ENCODE measurements around the gene RNASE7. TPM values are rescaled to one million over a fixed set of nuclear protein-coding genes. Genes with fewer than 3 reads are reported as not detected.

Gene RNASE7
- total RNA-seq, 1 donor from 2014 or later = not detected

GRCh38 chr14:21058903-21059302 is 16.7 kb downstream of the RNASE7 start:
- no peak for ATAC-seq
- intact Hi-C loops (cut with micrococcal nuclease) = no loop called here
- DNase-seq = no peak

GRCh38 chr14:21059842-21060613 is 17.9 kb downstream of the RNASE7 start:
- intact Hi-C loops (cut with micrococcal nuclease) = no loop called here
- DNase-seq = no peak
- no peak for ATAC-seq

GRCh38 chr14:21060614-21061346 is 18.6 kb downstream of the RNASE7 start:
- DNase-seq = no peak
- intact Hi-C loops (cut with micrococcal nuclease) = no loop called here
- ATAC-seq = no peak

- no peak for ATAC-seq
- no peak for DNase-seq
- intact Hi-C loops (cut with micrococcal nuclease) = no loop called here
Measured at GRCh38 chr14:21061347-21061668, 19.1 kb downstream of the RNASE7 start.

GRCh38 chr14:21063479-21063878 is 21.3 kb downstream of the RNASE7 start:
- intact Hi-C loops (cut with micrococcal nuclease) = no loop called here
- ATAC-seq = peak; percentile 67
- no peak for DNase-seq

GRCh38 chr14:21066882-21067502 is 24.8 kb downstream of the RNASE7 start:
- ATAC-seq = no peak

GRCh38 chr14:21068521-21069387 is 26.6 kb downstream of the RNASE7 start:
- intact Hi-C loops (cut with micrococcal nuclease) = loop anchor here (5.0 kb wide), 1 partner anchor 34 kb away; the partner anchor contains the start of gene TMEM253
- DNase-seq (peak; percentile 61), ATAC-seq (peak; percentile 43)

More at GRCh38 chr14:21066882-21067502, 24.8 kb downstream of the RNASE7 start:
- no peak for DNase-seq
- intact Hi-C loops (cut with micrococcal nuclease) = loop anchor here (5.0 kb wide), 1 partner anchor 35 kb away; the partner anchor contains the start of gene TMEM253

GRCh38 chr14:21069388-21070082 is 27.4 kb downstream of the RNASE7 start:
- ATAC-seq (peak; percentile 35), DNase-seq (peak; percentile 66)
- intact Hi-C loops (cut with micrococcal nuclease) = loop anchor here (5.0 to 10.0 kb wide), 2 partner anchors 33 to 55 kb away; partner anchors contain the start of gene TMEM253

GRCh38 chr14:21070083-21070609 is 28.0 kb downstream of the RNASE7 start, which contains the start of gene ARHGEF40:
Gene ARHGEF40 (plus strand): TSS chr14:21070304. CDS start chr14:21070397, 93 bp downstream.
- intact Hi-C loops (cut with micrococcal nuclease) = loop anchor here (10.0 kb wide), 1 partner anchor 55 kb away; no protein-coding TSS in a partner anchor
- DNase-seq (peak; percentile 87), ATAC-seq (peak; percentile 77)

GRCh38 chr14:21070610-21071224 is 28.6 kb downstream of the RNASE7 start:
- intact Hi-C loops (cut with micrococcal nuclease) = loop anchor here (10.0 kb wide), 1 partner anchor 56 kb away; no protein-coding TSS in a partner anchor
- DNase-seq (peak; percentile 77), ATAC-seq (peak; percentile 34)

- ATAC-seq (peak; percentile 72), DNase-seq (peak; percentile 91)
- intact Hi-C loops (cut with micrococcal nuclease) = loop anchor here (10.0 kb wide), 1 partner anchor 57 kb away; no protein-coding TSS in a partner anchor
Measured at GRCh38 chr14:21071225-21072030, 29.3 kb downstream of the RNASE7 start.

- ATAC-seq = peak; percentile 17
- intact Hi-C loops (cut with micrococcal nuclease) = loop anchor here (10.0 kb wide), 1 partner anchor 57 kb away; no protein-coding TSS in a partner anchor
- no peak for DNase-seq
Measured at GRCh38 chr14:21072031-21072473, 29.9 kb downstream of the RNASE7 start.

- intact Hi-C loops (cut with micrococcal nuclease) = loop anchor here (10.0 kb wide), 1 partner anchor 58 kb away; no protein-coding TSS in a partner anchor
- DNase-seq (no peak), ATAC-seq (no peak)
Measured at GRCh38 chr14:21072781-21073339, 30.7 kb downstream of the RNASE7 start.

- DNase-seq = no peak
- intact Hi-C loops (cut with micrococcal nuclease) = loop anchor here (10.0 kb wide), 1 partner anchor 59 kb away; no protein-coding TSS in a partner anchor
- no peak for ATAC-seq
Measured at GRCh38 chr14:21073921-21074320, 31.8 kb downstream of the RNASE7 start.

- ATAC-seq (no peak), DNase-seq (no peak)
- intact Hi-C loops (cut with micrococcal nuclease) = loop anchor here (10.0 kb wide), 1 partner anchor 60 kb away; no protein-coding TSS in a partner anchor
Measured at GRCh38 chr14:21074398-21075272, 32.5 kb downstream of the RNASE7 start.
